GM19438 (cell line): Measurements from ENCODE around the gene MTMR10.

Source experiments
- ATAC-seq: cut with Tn5 transposase; IDR thresholded peaks from one replicate; pipeline ENCODE4 v1.9.1; 2021; ENCODE audit warnings: low read depth; ENCODE audit not compliant: unreplicated experiment

Gene MTMR10

DNA sequence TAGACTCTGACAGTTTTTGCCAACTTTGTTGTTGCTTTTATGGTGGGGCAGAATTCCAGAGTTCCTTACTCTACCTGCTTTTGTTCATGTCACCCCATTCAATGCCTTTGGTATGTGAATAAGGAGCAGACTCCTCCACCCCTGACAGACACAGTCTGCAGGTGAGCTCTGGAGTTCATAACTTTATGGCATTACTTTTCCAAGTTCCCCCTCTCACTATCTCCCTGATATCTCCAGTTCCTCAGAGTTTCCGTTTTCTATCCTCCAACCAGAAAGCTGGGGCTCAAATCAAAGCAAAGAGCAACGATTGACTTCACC lies 23.1 kb upstream of the MTMR10 start:
- ATAC-seq = no peak

DNA sequence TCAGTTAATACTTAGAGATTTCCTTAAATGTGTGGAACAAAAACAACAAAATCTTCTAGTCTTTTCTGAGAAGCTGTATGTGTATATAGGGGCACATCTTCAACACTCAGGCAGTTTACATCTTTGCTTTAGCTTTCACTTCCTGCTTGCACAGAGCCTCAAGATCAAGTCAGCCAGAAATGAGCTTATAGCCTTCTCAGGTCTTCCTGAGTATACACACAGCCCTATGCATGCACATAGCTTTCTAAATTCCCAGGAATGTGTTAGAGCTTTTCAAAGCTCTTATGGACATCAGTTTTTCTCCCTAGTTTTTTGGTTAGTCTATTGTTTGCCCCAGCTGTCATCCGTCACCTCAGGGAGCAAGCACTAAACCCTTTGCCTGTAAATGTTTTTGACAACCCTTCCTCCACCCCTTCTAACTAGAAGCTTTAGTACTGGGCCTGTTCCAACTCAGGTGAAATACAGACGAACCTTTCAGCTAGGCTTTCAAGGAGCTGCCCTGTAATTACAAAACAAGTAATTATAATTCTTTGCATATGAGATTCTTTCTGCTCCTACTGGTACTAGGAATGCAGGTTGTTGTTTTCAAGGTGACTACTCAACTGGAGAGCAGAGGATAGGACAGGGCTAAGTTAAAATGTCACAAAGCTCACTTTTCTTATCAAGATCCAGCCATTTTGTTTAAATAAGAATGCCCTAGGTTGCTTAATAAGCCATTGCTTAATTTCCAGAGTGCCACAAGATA lies 22.6 kb upstream of the MTMR10 start:
- peak; percentile 84 for ATAC-seq

GRCh38 chr15:31012455-31012854 lies 21.0 kb upstream of the MTMR10 start:
- ATAC-seq = no peak

DNA sequence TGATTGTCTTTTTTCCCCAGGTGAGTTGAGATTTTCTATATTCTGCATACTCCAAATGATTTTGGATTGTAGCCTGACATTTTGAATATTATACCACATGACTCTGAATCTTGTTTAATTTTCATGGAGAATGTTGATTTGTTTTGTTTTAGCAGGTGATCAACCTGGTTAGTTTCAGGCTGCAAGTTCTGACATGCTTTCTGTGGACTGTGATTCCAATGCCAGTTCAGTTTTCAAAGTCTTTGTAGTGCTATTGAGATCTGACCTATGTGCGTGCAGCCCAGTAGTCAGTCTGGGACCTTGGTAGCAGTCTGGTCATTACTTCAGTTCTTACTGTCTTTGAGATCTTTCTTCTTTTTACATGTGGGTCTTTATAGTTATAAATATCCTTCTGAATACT lies 18.6 kb upstream of the MTMR10 start:
- ATAC-seq = no peak

GRCh38 chr15:31005660-31006059 lies 14.2 kb upstream of the MTMR10 start:
- no peak for ATAC-seq

- peak; percentile 88 for ATAC-seq
These were observed 12.8 kb upstream of the MTMR10 start for GRCh38 chr15:31004220-31004733.

DNA sequence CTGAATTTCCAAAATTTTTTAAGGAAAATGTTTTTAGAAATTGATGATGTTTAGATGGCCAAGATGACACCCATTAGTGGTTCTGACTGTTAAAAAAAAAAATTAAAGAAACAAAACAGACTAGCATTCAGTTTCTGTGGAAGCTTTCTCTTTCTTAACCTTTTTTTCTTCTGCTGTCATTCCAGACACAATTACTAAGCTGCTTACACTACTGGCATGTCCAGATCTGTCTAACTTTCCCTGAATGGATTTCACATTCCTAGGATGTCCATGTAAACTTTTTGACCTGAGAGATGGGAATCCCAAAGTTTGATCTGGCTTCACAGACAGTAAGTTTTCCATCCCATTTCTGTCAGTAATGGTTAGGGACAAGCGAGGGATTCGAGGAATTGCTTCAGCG lies 10.3 kb upstream of the MTMR10 start:
- ATAC-seq = no peak

DNA sequence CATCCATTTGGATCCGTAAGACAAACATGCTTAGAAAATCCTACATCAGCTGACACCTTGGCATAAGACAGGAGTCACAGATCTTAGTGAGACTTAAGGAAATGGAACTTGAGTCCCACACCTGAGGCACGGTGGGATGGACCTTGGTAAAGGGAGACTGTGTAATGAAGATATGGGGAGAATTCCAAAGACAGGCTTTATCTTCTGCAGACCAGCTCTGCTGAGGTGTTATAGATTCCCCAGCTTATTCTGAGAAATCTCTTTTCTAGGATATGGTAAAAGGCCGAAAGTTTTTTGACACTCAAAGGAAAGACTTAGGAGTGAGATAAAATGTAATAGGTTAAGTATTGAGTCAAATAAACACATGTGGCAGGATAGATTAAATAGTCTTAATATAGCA lies 8.3 kb upstream of the MTMR10 start:
- ATAC-seq = no peak

GRCh38 chr15:30997270-30997669 lies 5.8 kb upstream of the MTMR10 start:
- ATAC-seq = no peak

DNA sequence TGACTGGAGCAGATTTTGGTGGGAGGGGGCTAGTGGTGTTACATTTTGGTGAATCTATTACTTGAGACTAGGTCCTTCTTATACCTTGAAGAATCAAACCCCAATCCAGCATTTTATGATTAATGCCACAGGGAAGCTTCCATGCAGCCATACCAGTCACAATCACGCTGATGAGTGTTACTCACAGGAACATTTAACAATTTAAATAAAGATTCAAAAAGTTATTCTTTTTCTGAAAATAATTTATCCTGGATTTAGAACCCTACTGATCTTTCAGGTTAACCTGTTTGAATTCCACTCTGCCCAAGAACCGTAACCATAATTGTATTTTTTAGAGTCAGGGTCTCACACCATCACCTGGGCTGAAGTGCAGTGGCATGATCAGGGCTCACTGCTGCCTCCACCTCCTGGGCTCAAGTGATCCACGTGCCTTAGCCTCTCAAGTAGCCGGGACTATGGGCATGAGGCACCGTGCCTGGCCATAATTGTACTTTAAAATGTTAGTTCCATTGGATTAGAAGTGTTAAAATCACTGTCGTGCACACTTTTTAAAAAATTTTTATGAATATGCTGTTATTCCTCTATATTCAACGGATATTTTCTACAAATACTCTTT lies 929 bp upstream of the MTMR10 start:
- no peak for ATAC-seq

- peak; percentile 8 for ATAC-seq
These were observed 778 bp downstream of the MTMR10 start for GRCh38 chr15:30990446-30991254.

- no peak for ATAC-seq
These were observed 1.4 kb downstream of the MTMR10 start for GRCh38 chr15:30990036-30990435.

DNA sequence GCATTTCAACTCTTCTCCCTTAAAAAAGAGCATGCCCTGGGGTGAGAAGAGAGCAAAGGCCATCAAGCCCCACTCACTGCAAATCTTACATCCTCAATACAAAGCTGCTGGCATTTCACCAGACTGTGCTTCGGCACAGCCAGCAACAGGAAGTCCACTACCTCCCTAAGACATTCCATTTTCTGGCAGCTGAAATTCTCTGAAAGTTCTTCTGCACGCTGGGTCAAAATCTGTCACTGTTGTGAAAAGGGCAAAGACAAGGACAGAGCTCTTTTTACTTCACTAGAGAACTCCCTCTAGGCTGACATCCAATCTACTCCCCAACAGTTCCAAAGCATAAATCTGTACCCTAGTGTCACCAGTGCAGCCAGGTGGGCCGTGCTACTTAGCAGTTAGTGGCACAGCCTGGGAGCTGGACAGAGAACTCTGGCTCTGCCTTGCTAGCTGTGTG lies 6.3 kb downstream of the MTMR10 start:
- ATAC-seq = no peak

DNA sequence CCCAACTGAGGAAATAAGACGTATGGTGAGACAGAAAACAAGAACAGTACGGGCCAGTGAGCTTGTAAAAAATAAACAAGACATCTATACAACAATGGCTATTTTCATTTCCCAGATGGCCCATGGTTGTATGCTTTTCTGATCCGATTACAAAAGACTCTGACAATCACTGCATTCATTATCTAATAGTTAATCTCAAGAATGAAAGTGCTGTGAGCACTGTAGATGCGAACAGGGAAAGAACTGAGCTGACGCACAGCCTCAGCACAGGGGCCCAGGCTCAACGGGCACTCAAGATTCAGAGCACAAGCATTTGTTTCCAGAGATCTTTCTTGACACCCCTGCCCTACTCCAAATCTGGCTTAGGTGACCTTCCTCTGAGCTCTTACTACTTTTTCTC lies 6.9 kb downstream of the MTMR10 start:
- ATAC-seq = no peak

GRCh38 chr15:30984118-30984517 lies 7.3 kb downstream of the MTMR10 start:
- ATAC-seq = no peak

- ATAC-seq = no peak
These were observed 12.0 kb downstream of the MTMR10 start for GRCh38 chr15:30979457-30979856.

GRCh38 chr15:30978328-30978727 lies 13.1 kb downstream of the MTMR10 start:
- no peak for ATAC-seq

DNA sequence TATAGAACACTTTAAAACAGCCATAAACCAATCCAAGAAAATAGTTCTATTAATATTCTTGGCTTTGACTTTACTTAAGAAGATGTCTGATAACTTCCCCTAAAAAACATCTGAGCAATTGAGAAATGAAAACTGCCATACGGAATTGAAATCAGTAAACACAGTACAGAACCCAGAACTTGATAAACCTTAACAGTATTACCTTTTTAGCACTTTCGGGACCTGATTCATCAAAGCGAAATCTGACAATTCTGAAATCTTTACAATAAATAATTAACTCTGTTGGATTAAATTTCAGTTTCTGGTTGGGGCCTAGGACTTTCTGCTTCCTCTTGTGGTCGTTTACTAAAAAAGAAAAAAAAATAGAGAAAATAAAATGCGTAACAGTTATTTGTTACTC lies 17.3 kb downstream of the MTMR10 start:
- no peak for ATAC-seq

DNA sequence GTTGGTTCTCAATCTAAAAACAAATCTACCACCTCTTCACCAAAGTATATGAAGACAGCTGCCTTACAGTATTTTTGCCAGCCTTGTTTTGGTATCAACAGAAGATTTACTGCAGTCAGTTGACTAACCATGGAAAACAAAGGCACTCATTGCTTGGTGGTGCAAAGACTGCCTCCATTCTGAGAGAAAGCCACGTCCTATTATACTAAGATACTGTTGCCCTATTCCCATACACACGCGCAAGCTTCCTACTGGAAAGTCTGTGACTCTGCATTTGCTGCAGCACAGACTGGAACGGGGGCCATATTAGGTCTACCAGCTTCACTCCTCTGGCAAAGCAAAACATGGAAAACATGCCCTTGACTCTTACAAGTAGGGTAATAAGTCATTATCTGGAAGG lies 18.0 kb downstream of the MTMR10 start:
- no peak for ATAC-seq

DNA sequence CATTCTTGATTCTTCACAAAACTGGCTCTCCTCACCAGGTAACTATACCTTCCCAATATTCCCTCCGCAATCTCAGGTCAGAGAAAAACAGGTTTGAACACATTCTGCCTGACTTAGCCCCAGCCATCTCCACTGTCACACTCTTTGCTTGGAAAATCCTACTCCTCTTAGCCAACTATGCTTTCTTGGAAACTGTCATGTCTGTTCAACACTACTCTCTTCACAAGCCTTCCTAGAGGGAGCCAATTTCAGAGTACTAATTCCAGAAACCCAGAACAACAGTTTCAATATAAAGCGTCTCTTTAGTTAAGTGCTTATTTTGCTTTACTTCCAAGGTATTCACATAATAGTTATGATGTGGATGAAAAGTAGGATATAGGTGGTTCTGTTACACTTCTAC lies 21.7 kb downstream of the MTMR10 start:
- no peak for ATAC-seq

DNA sequence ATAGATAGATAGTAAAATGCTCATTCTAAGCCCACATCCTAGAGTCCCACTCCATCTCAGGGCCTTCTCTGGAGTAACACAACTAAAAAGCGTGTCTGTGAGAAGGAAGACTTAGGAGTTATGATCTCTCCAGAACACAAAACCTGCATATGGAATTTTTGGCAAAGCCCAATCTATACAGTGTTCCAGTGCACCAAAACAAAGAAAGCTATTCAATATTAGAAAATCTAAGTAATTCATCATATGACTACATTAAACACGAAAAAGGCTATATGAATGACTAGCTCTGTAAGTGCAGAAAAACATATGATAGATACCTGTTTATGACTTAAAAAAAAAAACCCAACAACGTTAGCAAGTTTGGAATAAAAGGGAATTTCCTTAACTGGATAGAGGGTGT lies 27.7 kb downstream of the MTMR10 start:
- ATAC-seq = no peak

- ATAC-seq = no peak
These were observed 28.8 kb downstream of the MTMR10 start for GRCh38 chr15:30962659-30963058.
